Measurements from ENCODE around the gene SERPINF2. TPM values are rescaled to one million over a fixed set of nuclear protein-coding genes. Genes with fewer than 3 reads are reported as not detected.

Gene SERPINF2
- total and polyA plus RNA-seq, 10 donors = 1.6 to 7.9 (median 5.0) TPM

DNA sequence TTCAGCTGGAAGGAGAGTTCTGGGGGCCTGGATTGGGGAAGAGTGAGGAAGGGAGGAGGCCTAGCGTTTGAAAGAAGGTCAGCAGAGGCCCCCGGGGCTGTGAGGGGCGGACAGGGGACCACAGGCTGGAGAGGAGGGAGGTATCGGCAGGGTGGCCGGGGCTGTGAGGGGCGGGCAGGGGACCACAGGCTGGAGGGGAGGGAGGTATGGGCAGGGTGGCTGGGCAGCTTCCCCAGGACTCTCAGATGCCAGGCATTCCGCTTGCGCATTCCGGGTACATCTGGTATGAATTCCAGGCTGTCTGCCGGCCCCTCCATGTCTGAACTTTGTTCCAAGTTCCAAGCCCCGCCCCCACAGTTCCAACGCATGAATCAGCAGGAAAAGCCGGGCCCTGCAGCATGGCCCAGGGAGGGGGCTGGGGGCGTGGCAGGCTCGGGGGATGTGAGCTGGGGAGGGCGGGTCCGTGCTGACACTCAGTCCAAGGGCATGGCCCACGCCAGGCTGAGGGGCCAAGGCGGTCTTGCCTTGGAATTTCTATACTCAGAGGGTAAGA is 28.2 kb upstream of the SERPINF2 start:
- H3K27me3 ChIP-seq (replicated peaks in 1 of 7) = peaks cover 0 to 32% (median 10%) of the 10 kb centered on the region in 7 donors
- peak in 1 of 3 donors; percentile 76 for TF ChIP-seq POLR2AphosphoS5 (IDR thresholded peaks at IDR 0.05)
- no peak for TF ChIP-seq POLR2A (IDR thresholded peaks at IDR 0.05)
- peaks cover 13 to 86% (median 80%) of the 10 kb centered on the region in 6 donors for H3K4me1 ChIP-seq
- peak; percentile 94 for DNase-seq
- peak overlapping the region; percentile 39 to 100 (median 98) for H3K27ac ChIP-seq
- intact Hi-C loops (cut with DNase I; ENCODE audit: low total_unique reads) = no loop called here
- H3K4me3 ChIP-seq = peak overlapping the region; percentile 20 to 93 (median 80)
- peaks cover 0 to 36% (median 16%) of the 10 kb centered on the region in 6 donors for H3K36me3 ChIP-seq
- no peaks in the 10 kb centered on the region for H3K9me3 ChIP-seq
- 11 to 18% (median 14%) methylated on average over 18 to 19 of the region's 19 CpGs for WGBS, 5 donors

GRCh38 chr17:1714980-1715802 is 27.5 kb upstream of the SERPINF2 start:
- intact Hi-C loops (cut with DNase I; ENCODE audit: low total_unique reads) = no loop called here
- WGBS, 5 donors = 3 to 5% (median 4%) methylated on average over 26 to 32 of the region's 32 CpGs
- Histone ChIP-seq H3K9me3 (no peaks in the 10 kb centered on the region), H3K27ac (peak overlapping the region; percentile 84 to 100 (median 98)), H3K4me1 (peaks cover 13 to 85% (median 74%) of the 10 kb centered on the region in 6 donors), H3K36me3 (peaks cover 0 to 36% (median 16%) of the 10 kb centered on the region in 6 donors), H3K27me3 (replicated peaks in 1 of 7) (peaks cover 0 to 25% (median 5%) of the 10 kb centered on the region in 7 donors), H3K4me3 (peak overlapping the region; percentile 52 to 93 (median 80))
- TF ChIP-seq POLR2AphosphoS5 (IDR thresholded peaks at IDR 0.05) = peak; percentile 74 to 87 (median 81)
- TF ChIP-seq, protein P1, sequence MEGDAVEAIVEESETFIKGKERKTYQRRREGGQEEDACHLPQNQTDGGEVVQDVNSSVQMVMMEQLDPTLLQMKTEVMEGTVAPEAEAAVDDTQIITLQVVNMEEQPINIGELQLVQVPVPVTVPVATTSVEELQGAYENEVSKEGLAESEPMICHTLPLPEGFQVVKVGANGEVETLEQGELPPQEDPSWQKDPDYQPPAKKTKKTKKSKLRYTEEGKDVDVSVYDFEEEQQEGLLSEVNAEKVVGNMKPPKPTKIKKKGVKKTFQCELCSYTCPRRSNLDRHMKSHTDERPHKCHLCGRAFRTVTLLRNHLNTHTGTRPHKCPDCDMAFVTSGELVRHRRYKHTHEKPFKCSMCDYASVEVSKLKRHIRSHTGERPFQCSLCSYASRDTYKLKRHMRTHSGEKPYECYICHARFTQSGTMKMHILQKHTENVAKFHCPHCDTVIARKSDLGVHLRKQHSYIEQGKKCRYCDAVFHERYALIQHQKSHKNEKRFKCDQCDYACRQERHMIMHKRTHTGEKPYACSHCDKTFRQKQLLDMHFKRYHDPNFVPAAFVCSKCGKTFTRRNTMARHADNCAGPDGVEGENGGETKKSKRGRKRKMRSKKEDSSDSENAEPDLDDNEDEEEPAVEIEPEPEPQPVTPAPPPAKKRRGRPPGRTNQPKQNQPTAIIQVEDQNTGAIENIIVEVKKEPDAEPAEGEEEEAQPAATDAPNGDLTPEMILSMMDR (IDR thresholded peaks at IDR 0.05 in 8 of 11, conservative IDR thresholded peaks at IDR 0.05 in 3 of 11) = no peak
- TF ChIP-seq POLR2A (IDR thresholded peaks at IDR 0.05) = no peak
- peak; percentile 94 for DNase-seq

DNA sequence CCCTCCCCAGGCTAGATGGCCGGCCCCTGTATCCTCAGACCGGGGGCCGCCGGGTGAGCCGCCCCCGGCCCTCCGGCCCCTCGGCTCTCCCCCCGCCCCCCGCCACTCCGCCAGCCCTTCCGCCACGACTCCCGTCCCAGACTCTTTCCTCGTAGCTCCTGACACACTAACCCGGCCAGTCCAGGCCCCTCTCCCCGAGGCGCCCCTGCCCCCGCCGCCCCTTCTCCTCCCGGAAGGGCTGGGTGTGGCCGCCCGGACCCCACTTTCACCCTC is 26.9 kb upstream of the SERPINF2 start:
- WGBS, 5 donors = 0 to 1% (median 0%) methylated on average over 11 to 23 of the region's 23 CpGs
- DNase-seq = no peak
- H3K4me1 ChIP-seq = peaks cover 11 to 85% (median 74%) of the 10 kb centered on the region in 6 donors
- TF ChIP-seq POLR2A (IDR thresholded peaks at IDR 0.05) (no peak), POLR2AphosphoS5 (IDR thresholded peaks at IDR 0.05) (no peak)
- TF ChIP-seq, protein P1 (IDR thresholded peaks at IDR 0.05 in 8 of 11, conservative IDR thresholded peaks at IDR 0.05 in 3 of 11) = no peak
- peak overlapping the region; percentile 52 to 93 (median 80) for H3K4me3 ChIP-seq
- peaks cover 0 to 20% (median 0%) of the 10 kb centered on the region in 7 donors for H3K27me3 ChIP-seq (replicated peaks in 1 of 7)
- no peaks in the 10 kb centered on the region for H3K9me3 ChIP-seq
- peak overlapping the region; percentile 84 to 100 (median 98) for H3K27ac ChIP-seq
- intact Hi-C loops (cut with DNase I; ENCODE audit: low total_unique reads) = no loop called here
- peaks cover 0 to 36% (median 16%) of the 10 kb centered on the region in 6 donors for H3K36me3 ChIP-seq

- intact Hi-C loops (cut with DNase I; ENCODE audit: low total_unique reads) = no loop called here
- peak overlapping the region; percentile 87 to 100 (median 99) for H3K27ac ChIP-seq
Observed at GRCh38 chr17:1716076-1716911, 26.4 kb upstream of the SERPINF2 start.

More at GRCh38 chr17:1716076-1716911, 26.4 kb upstream of the SERPINF2 start:
- H3K4me1 ChIP-seq = peaks cover 15 to 85% (median 73%) of the 10 kb centered on the region in 6 donors
- H3K4me3 ChIP-seq = peak overlapping the region; percentile 52 to 93 (median 80)
- 0 to 1% (median 0%) methylated on average over 51 to 70 of the region's 70 CpGs for WGBS, 5 donors
- TF ChIP-seq POLR2A (IDR thresholded peaks at IDR 0.05) (peak; percentile 95 to 97 (median 97)), POLR2AphosphoS5 (IDR thresholded peaks at IDR 0.05) (peak; percentile 99 to 100 (median 100))
- TF ChIP-seq, protein P1 (IDR thresholded peaks at IDR 0.05 in 8 of 11, conservative IDR thresholded peaks at IDR 0.05 in 3 of 11) = peak in 5 of 11 experiments; percentile 10 to 31 (median 30)
- peaks cover 0 to 19% (median 0%) of the 10 kb centered on the region in 7 donors for H3K27me3 ChIP-seq (replicated peaks in 1 of 7)
- DNase-seq = peak; percentile 100
- peaks cover 0 to 31% (median 16%) of the 10 kb centered on the region in 6 donors for H3K36me3 ChIP-seq
- H3K9me3 ChIP-seq = no peaks in the 10 kb centered on the region

All from spleen (tissue), 11 donors.